NB4 (cell line): ENCODE data around the gene CHRDL2.
"Not testable (repeated sequence)": the region's sequence is repeated elsewhere in the genome, so short reads cannot be mapped to it uniquely, and the experiment has no call there.

Experiments used
- DNase-seq: peaks from one replicate; pipeline ENCODE4 v3.0.0; 2010; ENCODE audit warnings: low read depth
- H3K4me3 ChIP-seq: one replicate; pipeline ENCODE4 v1.5.1; 2011; ENCODE audit warnings: mild to moderate bottlenecking, low read depth, low read length, moderate library complexity
- MYC ChIP-seq: IDR thresholded peaks from 2 replicates; pipeline ENCODE4 v1.6.1; 2011; ENCODE audit warnings: low read depth, low read length
- POLR2A ChIP-seq: IDR thresholded peaks from 2 replicates; pipeline ENCODE4 v1.6.1; 2011; ENCODE audit warnings: mild to moderate bottlenecking; ENCODE audit not compliant: insufficient read length; ENCODE audit errors: extremely low read depth
- TF ChIP-seq, protein P1 (sequence below): IDR thresholded peaks from one replicate; pipeline ENCODE4 v1.5.1; 2012; ENCODE audit warnings: low read depth, low read length
- TF ChIP-seq, protein P2 (sequence below): IDR thresholded peaks from 2 replicates; pipeline ENCODE4 v1.6.1; 2011; ENCODE audit warnings: low read depth, low read length

The CHRDL2 gene

DNA sequence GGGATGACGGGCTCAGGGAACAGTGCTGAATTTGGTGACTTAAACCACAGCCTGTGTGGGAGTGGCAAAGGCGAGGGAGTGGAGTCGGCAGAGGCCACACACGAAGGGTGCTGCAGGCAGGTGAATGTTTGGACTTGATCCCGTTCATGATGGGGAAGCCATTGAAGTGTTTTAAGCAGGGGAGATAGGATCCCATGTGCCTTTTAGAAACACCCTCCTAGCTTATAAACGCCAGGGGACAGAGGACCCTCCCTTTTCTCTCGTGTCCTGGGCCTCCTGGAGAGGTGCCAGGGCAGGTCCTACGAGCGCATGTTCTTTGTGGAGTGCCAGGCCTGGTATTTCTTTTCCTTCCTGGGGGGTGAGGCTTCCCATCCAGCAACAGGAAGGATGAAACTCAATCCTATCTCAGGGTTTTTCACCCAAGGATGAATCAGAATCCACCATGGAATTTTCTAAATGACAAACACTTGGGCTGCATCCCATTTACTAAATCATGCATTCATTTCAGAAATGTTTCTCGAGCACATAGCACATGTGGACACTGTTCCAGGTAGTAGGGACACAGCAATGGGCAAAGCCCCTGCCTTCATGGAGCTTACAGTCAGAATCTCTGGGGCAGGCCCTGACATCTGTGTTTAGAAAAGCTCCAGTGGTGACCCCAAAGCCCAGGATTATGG is 59.6 kb downstream of the CHRDL2 start:
- no peak overlapping the region for H3K4me3 ChIP-seq
- TF ChIP-seq POLR2A = no peak
- TF ChIP-seq, protein P1, sequence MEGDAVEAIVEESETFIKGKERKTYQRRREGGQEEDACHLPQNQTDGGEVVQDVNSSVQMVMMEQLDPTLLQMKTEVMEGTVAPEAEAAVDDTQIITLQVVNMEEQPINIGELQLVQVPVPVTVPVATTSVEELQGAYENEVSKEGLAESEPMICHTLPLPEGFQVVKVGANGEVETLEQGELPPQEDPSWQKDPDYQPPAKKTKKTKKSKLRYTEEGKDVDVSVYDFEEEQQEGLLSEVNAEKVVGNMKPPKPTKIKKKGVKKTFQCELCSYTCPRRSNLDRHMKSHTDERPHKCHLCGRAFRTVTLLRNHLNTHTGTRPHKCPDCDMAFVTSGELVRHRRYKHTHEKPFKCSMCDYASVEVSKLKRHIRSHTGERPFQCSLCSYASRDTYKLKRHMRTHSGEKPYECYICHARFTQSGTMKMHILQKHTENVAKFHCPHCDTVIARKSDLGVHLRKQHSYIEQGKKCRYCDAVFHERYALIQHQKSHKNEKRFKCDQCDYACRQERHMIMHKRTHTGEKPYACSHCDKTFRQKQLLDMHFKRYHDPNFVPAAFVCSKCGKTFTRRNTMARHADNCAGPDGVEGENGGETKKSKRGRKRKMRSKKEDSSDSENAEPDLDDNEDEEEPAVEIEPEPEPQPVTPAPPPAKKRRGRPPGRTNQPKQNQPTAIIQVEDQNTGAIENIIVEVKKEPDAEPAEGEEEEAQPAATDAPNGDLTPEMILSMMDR = no peak
- TF ChIP-seq MYC = no peak
- TF ChIP-seq, protein P2, sequence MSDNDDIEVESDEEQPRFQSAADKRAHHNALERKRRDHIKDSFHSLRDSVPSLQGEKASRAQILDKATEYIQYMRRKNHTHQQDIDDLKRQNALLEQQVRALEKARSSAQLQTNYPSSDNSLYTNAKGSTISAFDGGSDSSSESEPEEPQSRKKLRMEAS = no peak
- no peak for DNase-seq

DNA sequence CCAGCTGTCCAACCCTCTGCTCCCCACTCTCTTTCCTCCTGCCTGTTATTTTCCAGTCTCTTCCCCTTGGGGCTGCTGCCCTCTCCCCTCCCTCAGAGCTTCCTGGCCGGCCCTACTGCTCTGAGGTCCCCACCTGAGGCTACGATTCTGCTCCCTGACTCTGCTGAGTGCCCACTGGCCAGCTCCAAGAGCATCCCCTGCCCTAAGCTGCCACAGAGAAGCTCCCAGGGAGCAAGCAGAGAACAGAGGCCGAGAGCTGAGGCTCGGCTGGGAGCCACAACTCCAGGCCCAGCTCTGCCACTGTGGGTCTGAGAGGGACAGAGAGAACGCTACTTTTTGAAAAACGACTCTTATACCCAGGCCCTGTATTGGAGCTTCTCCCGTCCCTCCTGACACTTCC is 61.1 kb downstream of the CHRDL2 start:
- TF ChIP-seq, protein P1 = no peak
- TF ChIP-seq, protein P2 = no peak
- no peak for TF ChIP-seq POLR2A
- no peak for TF ChIP-seq MYC
- no peak for DNase-seq
- no peak overlapping the region for H3K4me3 ChIP-seq

DNA sequence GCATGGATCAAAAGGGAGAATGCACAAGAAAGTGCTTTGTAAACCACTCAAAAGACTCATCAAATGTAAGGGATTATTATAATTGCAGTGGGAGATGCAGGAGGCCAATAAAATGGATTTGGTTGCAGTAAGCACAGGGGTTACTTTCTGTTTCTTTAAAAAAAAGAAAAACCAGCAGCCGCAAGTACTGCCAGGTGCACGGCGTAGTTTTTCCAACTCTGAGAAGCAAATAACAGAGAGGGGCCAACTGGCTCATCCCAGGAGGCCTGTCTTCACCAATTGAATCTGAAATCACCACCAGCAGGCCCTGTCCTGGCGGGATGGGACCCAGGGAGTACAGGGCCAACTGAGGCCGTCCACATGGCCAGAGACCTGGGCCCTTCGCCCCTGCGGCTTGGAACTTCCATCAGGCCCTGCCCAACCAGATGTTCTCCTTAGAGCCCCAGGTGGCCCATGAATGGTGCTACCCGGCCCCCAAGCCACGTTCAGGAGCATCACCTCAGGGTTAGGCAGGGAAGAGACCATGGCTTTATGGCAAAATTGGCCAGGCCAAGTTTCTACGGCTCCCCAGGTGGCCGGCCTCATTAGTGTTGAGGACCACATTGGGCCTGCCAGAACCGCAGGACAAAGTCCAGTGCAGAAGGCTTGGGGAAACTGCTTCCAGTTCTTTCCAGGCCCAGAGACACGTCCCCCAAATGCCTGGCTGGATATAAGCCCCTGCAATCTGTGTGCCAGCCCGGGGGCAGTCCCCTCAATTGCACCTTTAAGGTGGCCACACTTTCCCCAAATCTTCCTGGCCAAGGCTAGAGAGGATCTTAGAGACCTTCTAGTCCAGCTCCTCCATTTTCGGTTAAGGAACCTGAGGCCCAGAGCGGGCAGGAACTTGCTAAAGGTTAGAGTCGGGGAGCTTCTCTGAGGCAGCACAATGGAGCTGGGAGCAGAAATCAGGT is 61.7 kb downstream of the CHRDL2 start:
- TF ChIP-seq, protein P1 = no peak
- TF ChIP-seq MYC (no peak), POLR2A (no peak)
- TF ChIP-seq, protein P2 = no peak
- no peak for DNase-seq
- H3K4me3 ChIP-seq = no peak overlapping the region

DNA sequence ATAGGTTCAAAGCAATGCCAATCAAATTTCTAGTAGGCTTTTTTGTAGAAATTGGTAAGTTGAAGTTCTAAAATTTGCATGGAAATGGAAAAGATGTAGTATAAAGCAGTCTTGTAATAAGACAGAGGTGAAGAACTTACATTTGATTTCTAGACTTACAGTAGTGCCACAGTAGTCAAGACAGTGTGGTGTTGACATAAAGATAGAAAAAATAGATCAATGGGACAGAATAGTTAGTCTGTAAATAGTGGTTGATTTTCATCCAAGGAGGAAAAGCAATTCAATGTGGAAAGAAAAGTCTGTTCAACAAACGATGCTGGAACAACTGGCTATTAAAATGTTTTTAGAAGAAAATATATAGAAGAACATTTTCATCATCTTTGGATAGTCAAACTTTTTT is 67.9 kb downstream of the CHRDL2 start:
- no peak for DNase-seq
- no peak for TF ChIP-seq POLR2A
- TF ChIP-seq, protein P2 = no peak
- TF ChIP-seq MYC = no peak
- TF ChIP-seq, protein P1 = no peak
- H3K4me3 ChIP-seq = no peak overlapping the region

DNA sequence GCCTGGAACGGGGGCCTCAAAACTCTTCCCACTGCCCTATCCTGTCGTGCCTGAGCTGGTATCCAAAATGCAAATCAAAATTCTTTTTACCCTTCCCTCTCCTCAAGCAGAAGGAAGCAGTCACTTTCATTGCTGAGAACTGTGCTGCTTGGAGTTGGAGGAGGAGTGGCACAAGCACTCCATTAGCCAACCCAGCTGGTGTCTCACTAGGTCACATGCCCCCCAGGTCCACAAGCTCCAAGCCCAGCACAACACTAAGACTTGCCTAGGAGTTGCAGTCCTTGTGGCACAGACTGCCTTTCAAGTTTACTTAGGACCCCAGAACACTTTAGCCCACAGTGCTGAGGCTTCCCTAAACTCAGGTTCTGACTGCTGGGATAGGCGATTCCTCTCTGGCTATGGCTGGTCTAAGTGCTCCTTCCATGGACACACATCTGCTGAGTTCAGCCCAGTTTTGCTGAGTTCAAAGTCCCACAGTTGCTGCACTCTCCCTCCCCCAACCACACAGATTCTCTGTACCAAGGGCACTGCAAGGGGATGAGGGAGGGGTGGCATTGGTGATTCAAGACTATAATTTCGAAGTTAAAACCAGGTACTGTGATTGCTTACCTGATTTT is 68.6 kb downstream of the CHRDL2 start:
- no peak overlapping the region for H3K4me3 ChIP-seq
- DNase-seq = no peak
- TF ChIP-seq POLR2A (no peak), MYC (no peak)
- TF ChIP-seq, protein P1 = no peak
- TF ChIP-seq, protein P2 = no peak

DNA sequence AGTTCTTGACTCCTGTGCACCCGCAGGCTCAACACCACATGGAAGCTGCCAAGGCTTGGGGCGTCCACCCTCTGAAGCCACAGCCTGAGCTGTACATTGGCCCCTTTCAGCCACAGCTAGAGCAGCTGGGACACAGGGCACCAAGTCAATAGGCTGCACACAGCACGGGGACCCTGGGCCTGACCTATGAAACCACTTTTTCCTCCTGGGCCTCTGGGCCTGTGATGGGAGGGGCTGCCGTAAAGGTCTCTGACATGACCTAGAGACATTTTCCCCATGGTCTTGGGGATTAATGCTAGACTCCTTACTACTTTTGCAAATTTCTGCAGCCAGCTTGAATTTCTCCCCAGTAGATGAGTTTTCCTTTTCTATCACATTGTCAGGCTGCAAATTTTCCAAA is 72.1 kb downstream of the CHRDL2 start:
- DNase-seq, H3K4me3 ChIP-seq: not testable (repeated sequence)
